ENCODE measurements around the gene ASIC3. TPM values are rescaled to one million over a fixed set of nuclear protein-coding genes. Genes with fewer than 3 reads are reported as not detected.

The ASIC3 gene
- polyA plus RNA-seq, 1 donor (not counting 4 experiments of a cell fraction or from before 2014, with no cell fraction given): 0.35 TPM

GRCh38 chr7:151086802-151087244 is 38.5 kb downstream of the ASIC3 start:
- DNase-seq (ENCODE audit: low read depth, low spot score): no peak
- Histone ChIP-seq H3K9me1 (ENCODE audit: control insufficient read depth, extremely low read depth, insufficient read depth, low read length) (no peaks in the 10 kb centered on the region), H3K79me2 (ENCODE audit: control insufficient read depth, insufficient read depth, low read length) (peaks cover 59% of the 10 kb centered on the region), H4K20me1 (ENCODE audit: control insufficient read depth, extremely low read depth, insufficient read depth, low read length) (peaks cover 4% of the 10 kb centered on the region), H3K4me2 (ENCODE audit: control insufficient read depth, extremely low read depth, insufficient read depth, low read depth, low read length) (peak overlapping the region; percentile 99), H2AFZ (ENCODE audit: control insufficient read depth, low read length) (peak overlapping the region; percentile 46), H3K27me3 (ENCODE audit: control insufficient read depth, extremely low read depth, insufficient read depth, low read length) (no peaks in the 10 kb centered on the region), H3K36me3 (ENCODE audit: control insufficient read depth in 2 of 2, extremely low read depth in 1 of 2, insufficient read depth in 2 of 2, low read length in 2 of 2) (peaks cover 0 to 5% of the 10 kb centered on the region in 2 experiments), H3K9me3 (ENCODE audit: control insufficient read depth, low read depth, low read length) (no peaks in the 10 kb centered on the region), H3K27ac (ENCODE audit: control insufficient read depth, insufficient read depth, low read length) (peak overlapping the region; percentile 92), H3K9ac (ENCODE audit: control insufficient read depth, extremely low read depth, insufficient read depth, low read length) (peak overlapping the region; percentile 93), H3K4me3 (ENCODE audit: control insufficient read depth in 2 of 3, extremely low read depth in 1 of 3, insufficient read depth in 2 of 3, low read depth in 1 of 3, low read length in 3 of 3) (peak overlapping the region; percentile 80 to 90 (median 83)), H3K4me1 (ENCODE audit: control insufficient read depth, extremely low read depth, insufficient read depth, low read length) (peaks cover 33% of the 10 kb centered on the region)
- dilution Hi-C loops (cut with MboI; ENCODE audit: extremely low pct_ligation_motif_present, low sequenced_read_pairs): no loop called here
- no peak for TF ChIP-seq EZH2 (IDR thresholded peaks at IDR 0.05; ENCODE audit: low read length)
- TF ChIP-seq CTCF (optimal IDR thresholded peaks at IDR 0.05 in 1 of 3, IDR thresholded peaks at IDR 0.05 in 1 of 3, conservative IDR thresholded peaks at IDR 0.05 in 1 of 3; ENCODE audit: extremely low read depth in 1 of 3, insufficient read depth in 2 of 3, low read length in 3 of 3): no peak
- no peak for FAIRE-seq

GRCh38 chr7:151087245-151088018 is 39.1 kb downstream of the ASIC3 start:
- Histone ChIP-seq H3K9me1 (ENCODE audit: control insufficient read depth, extremely low read depth, insufficient read depth, low read length) (no peaks in the 10 kb centered on the region), H3K79me2 (ENCODE audit: control insufficient read depth, insufficient read depth, low read length) (peaks cover 60% of the 10 kb centered on the region), H3K4me3 (ENCODE audit: control insufficient read depth in 2 of 3, extremely low read depth in 1 of 3, insufficient read depth in 2 of 3, low read depth in 1 of 3, low read length in 3 of 3) (peak overlapping the region; percentile 80 to 90 (median 83)), H4K20me1 (ENCODE audit: control insufficient read depth, extremely low read depth, insufficient read depth, low read length) (peaks cover 5% of the 10 kb centered on the region), H3K36me3 (ENCODE audit: control insufficient read depth in 2 of 2, extremely low read depth in 1 of 2, insufficient read depth in 2 of 2, low read length in 2 of 2) (peaks cover 0 to 5% of the 10 kb centered on the region in 2 experiments), H3K4me1 (ENCODE audit: control insufficient read depth, extremely low read depth, insufficient read depth, low read length) (peaks cover 27% of the 10 kb centered on the region), H3K4me2 (ENCODE audit: control insufficient read depth, extremely low read depth, insufficient read depth, low read depth, low read length) (peak overlapping the region; percentile 99), H3K27me3 (ENCODE audit: control insufficient read depth, extremely low read depth, insufficient read depth, low read length) (no peaks in the 10 kb centered on the region), H3K9me3 (ENCODE audit: control insufficient read depth, low read depth, low read length) (no peaks in the 10 kb centered on the region), H3K9ac (ENCODE audit: control insufficient read depth, extremely low read depth, insufficient read depth, low read length) (peak overlapping the region; percentile 93), H2AFZ (ENCODE audit: control insufficient read depth, low read length) (peak overlapping the region; percentile 46), H3K27ac (ENCODE audit: control insufficient read depth, insufficient read depth, low read length) (peak overlapping the region; percentile 92)
- dilution Hi-C loops (cut with MboI; ENCODE audit: extremely low pct_ligation_motif_present, low sequenced_read_pairs): no loop called here
- no peak for TF ChIP-seq EZH2 (IDR thresholded peaks at IDR 0.05; ENCODE audit: low read length)
- peak in 1 of 3 experiments; percentile 44 for TF ChIP-seq CTCF (optimal IDR thresholded peaks at IDR 0.05 in 1 of 3, IDR thresholded peaks at IDR 0.05 in 1 of 3, conservative IDR thresholded peaks at IDR 0.05 in 1 of 3; ENCODE audit: extremely low read depth in 1 of 3, insufficient read depth in 2 of 3, low read length in 3 of 3)
- DNase-seq (ENCODE audit: low read depth, low spot score) (no peak), FAIRE-seq (no peak)
